Activated naive CD4-positive, alpha-beta T cell (primary cell): ENCODE results near the gene SCAPER.

Experiments
- DNase-seq, 4 experiments: peaks; one replicate each; lab custom pipeline; 2025; lab: John Stamatoyannopoulos, UW

The SCAPER gene

DNA sequence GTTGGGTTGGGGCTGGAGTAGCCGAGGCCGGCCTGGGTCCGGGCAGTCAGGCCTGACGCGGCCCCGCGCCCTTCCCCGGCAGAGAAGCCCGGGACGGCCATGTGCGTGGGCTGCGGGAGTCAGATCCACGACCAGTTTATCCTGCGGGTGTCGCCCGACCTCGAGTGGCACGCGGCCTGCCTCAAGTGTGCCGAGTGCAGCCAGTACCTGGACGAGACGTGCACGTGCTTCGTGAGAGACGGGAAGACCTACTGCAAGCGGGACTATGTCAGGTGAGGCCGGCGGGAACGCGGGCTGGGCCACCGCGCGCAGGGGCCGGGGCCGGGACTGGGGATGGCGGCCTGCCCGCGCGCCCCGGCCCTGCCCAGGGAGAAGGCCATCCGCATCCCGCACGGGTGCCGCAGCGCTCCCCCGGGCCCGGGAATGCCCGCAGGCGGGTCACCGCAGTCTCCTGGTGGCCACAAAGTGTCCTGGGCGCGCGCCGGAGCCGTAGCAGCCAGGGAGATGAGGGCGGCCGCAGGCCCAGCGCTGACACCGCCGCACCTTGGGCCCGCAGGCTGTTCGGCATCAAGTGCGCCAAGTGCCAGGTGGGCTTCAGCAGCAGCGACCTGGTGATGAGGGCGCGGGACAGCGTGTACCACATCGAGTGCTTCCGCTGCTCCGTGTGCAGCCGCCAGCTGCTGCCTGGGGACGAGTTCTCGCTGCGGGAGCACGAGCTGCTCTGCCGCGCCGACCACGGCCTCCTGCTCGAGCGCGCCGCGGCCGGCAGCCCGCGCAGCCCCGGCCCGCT is 567.2 kb downstream of the SCAPER start:
- no peak for DNase-seq

GRCh38 chr15:76337059-76337695 is 568.0 kb downstream of the SCAPER start:
- DNase-seq = no peak

- no peak for DNase-seq
Observed at GRCh38 chr15:76336254-76337058, 568.7 kb downstream of the SCAPER start, which contains the start of gene ISL2. ISL2 (plus strand) TSS chr15:76336773; CDS start chr15:76336884, 111 bp downstream.

DNA sequence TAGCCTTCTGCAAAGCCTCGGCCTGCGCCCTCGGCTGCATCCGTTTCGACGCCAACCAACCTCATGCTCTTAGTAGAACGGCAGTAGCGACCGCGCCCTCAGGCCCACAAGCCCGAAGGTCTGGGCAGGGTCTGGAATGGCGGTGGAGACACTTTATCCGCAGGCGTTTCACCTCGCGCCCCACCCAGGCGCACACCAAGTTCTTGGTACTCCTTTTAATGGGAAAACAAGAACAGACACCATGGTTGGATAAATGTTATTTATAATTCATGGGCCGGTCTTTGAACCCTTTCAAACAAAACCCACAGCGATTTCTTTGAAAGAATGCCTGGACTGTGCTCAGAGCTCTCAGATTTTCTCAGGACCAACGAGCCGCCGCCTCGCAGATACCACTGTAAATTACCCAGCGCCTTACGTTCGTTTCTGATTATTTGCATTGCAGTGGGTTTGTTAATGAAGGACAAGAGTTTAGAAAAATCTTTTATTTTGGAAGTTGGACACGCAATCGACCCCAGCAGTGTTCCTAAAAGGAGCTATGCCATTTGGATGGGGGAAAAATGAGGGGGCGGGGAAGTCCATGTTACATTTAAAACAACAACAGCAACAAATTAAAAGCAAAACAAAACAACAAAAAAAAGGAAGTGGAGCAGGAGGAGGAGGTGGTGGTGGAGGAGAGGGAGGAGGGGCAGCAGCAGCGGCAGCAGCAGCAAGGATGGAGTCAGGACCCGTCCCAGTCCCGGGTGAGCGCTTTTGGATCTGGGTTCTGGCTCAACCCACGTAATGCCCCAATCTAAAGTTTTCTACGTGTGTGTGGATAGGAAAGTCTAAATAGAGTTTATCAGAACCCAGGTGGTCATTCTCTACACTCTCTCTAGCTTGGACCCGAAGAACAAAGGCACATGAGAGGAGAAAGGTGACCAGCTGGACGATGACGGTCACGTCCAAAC is 569.6 kb downstream of the SCAPER start:
- DNase-seq = no peak

GRCh38 chr15:76334438-76335306 is 570.5 kb downstream of the SCAPER start:
- no peak for DNase-seq

GRCh38 chr15:76333720-76334437 is 571.3 kb downstream of the SCAPER start:
- DNase-seq = no peak

DNA sequence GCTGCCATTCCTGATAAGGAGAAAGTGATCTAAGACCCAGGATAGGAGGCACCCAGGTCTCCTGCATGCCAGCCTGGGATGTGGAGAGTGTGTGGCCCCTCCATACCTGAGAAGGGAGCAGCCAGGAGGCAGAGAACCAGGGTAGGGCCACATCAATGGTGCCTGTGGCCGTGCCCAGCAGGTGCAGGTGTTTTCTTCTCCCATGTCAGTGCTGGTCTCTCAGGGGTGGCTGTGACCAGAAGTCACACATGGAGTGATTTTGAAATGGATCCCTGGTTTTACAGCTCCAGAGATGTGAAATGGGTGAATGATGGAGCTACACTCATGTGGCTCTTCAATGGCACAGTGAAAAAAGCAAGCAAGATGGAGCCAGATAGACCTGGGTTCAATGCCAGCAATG is 571.8 kb downstream of the SCAPER start:
- no peak for DNase-seq

GRCh38 chr15:76332796-76333195 is 572.3 kb downstream of the SCAPER start:
- no peak for DNase-seq

DNA sequence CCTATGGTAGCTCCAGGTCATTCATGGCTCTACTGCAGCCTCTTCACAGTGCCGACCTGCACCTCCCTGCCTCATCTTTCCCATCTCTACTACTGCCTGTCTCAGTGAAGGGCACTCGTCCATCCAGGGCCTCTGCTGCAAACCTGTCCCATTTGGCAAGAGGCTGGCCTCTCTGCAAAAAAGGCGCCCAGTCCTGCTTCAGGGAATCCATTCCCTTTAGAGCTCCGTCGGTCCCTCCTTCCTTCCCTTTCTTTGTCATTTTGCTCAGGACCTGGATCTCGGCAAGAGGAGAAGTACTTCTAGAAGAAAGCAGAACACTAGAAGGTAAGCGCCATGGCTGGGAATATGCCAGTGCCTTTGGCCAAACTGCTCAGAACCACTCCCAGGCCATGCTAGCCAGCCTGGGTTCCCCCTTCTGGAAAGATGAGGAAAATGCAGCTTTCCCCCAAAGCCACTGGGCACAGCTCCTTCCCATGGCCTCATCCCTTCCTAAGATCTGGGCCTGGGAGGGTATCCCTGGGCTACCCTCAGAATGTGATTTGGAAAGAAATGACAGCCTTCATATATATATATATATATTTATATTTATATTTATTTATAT is 575.0 kb downstream of the SCAPER start:
- no peak for DNase-seq

GRCh38 chr15:76328958-76329357 is 576.2 kb downstream of the SCAPER start:
- DNase-seq = no peak

- no peak for DNase-seq
Observed at GRCh38 chr15:76328106-76328696, 576.9 kb downstream of the SCAPER start.

DNA sequence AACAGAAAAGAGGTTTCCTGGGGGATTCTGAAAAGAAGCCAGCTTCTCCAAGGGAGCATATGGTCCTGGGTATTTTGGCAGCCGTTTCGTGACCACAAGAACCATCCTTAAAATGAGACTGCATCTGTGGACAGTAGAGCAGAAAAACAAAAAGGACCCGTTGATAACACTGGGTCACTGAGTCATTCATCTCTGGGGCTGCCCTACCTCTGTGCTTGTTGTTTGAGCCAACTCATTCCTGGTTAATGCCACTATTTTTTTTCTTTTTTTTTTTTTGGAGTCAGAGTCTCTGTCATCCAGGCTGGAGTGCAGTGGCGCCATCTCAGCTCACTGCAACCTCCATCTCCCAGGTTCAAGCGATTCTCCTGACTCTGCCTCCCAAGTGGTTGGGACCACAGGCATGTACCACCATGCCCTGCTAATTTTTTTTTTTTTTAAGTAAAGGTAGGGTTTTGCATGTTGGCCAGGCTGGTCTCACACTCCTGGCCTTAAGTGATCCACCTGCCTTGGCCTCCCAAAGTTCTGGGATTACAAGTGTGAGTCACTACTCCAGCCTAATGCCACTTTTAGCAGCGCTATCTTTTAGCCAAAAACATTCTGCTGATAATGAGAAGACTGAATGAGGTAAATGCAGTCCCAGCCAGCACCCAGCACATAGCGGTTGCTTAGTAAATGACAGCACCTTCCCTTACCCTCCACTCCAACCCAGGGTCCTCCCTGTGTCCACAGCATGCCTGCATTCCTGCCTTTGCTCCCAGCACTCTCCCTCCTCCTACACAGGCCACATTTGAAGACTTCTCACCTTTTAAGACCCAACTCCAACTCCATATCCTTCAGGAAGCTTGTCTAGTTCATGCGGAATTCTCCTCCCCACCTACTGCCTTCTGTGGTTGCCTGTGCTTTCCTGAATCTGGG is 577.7 kb downstream of the SCAPER start:
- DNase-seq = no peak

DNA sequence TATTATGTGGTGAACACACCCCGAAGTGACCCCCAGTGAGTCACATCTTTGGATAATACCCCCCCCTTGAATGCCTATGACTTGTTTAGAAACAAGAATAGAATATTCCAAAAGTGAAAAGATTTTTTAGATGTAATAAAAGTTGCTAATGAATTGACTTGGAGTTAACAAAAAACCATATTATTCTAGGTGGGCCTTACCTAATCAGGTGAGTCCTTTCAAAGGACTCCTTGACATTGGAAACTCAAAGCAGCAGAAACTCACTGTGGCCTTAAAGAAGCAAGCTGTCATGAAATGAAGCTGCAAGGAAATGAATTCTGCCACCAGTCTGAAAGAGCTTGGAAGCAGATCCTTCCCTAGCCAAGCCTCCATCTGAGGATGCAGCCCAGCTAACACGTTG is 579.4 kb downstream of the SCAPER start:
- DNase-seq = no peak

DNA sequence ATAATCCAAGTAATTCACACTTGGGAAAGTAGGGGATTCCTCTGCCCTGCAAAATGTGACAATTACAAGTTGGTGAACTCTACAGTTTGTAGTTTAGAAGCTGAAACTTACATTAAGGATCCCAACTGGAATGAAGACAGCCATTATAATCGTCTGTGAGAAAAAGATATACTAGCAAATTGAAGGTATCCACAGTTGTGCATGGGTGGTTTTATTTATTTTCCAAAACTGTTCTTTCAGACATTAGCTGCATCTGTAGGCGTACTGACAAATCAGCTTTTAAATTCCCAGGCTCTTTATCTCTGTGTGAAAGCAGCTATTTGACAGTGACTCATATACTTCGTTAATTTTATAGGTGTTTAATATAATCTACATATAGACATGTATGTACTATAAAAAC is 581.1 kb downstream of the SCAPER start:
- DNase-seq = no peak

- no peak for DNase-seq
Observed at GRCh38 chr15:76321602-76322001, 583.5 kb downstream of the SCAPER start.

- DNase-seq = no peak
Observed at GRCh38 chr15:76321171-76321570, 584.0 kb downstream of the SCAPER start.

DNA sequence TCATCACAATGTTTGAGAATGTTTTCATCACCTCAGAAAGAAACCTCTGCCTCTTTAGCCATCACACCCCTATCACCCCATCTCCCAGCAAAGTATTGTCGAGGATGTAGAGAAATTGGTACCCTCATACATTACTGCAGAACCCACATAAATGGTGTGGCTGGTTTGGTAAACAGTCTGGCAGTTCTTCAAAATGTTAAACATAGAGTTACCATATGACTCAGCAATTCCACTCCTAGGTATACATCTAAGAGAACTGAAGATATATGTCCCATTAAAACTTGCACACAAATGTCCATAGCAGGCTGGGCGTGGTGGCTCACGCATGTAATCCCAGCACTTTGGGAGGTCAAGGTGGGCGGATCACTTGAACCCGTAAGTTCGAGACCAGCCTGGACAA is 585.1 kb downstream of the SCAPER start:
- no peak for DNase-seq

DNA sequence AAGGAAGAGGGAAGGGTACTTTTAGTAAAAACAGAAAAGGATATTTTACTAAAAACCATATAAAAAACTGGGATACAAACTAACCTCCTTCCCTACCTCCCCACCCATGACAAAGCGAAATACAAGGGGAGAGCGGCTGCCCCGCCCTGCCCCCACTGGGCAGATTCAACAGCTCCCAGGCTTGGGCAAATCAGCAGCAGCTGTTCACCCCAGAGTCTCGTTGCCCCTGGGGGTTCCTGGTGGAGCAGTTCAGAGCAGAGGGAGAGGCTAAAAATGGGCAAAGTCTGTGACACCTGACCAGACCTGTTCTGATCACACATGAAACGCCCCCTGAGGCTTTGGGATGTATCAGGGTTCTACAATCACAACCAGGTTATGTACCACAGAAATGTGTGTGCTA is 591.4 kb downstream of the SCAPER start:
- no peak for DNase-seq
